CD14-positive monocyte (primary cell): ENCODE data around the gene GHRL. TPM values are rescaled to one million over a fixed set of nuclear protein-coding genes. Genes with fewer than 3 reads are reported as not detected.

Experiments used
- DNase-seq, 3 donors: peaks; one replicate each; pipeline ENCODE4 v3.0.0-alpha.2; 2011 to 2022
- H2AFZ ChIP-seq: 2 replicates; pipeline ENCODE4 v1.6.0; 2012; ENCODE audit warnings: mild to moderate bottlenecking, low read depth, low read length, inconsistent platforms; ENCODE audit not compliant: insufficient read depth, poor library complexity, severe bottlenecking
- H3K27ac ChIP-seq, 2 donors: 1 replicate in 1 of 2; 2 replicates in 1 of 2; pipeline ENCODE4 v1.5.1; 2012 to 2013; ENCODE audit warnings: low read length in 2 of 2, control low read depth in 1 of 2, inconsistent platforms in 1 of 2, low read depth in 1 of 2, mild to moderate bottlenecking in 1 of 2
- H3K27me3 ChIP-seq, 2 donors: one replicate each; pipeline versions ENCODE4 v1.6.0 to v1.6.1; 2011 to 2013; ENCODE audit warnings: low read length in 2 of 2; ENCODE audit not compliant: control insufficient read depth in 2 of 2, insufficient read depth in 2 of 2
- H3K36me3 ChIP-seq, 2 donors: replicated peaks in 1 of 2; 1 replicate in 1 of 2; 2 replicates in 1 of 2; pipeline versions ENCODE4 v1.5.1 to v1.6.1; 2012 to 2013; ENCODE audit warnings: low read length in 2 of 2, control low read depth in 1 of 2, inconsistent platforms in 1 of 2, mild to moderate bottlenecking in 1 of 2; ENCODE audit not compliant: insufficient read depth in 2 of 2, control insufficient read depth in 1 of 2
- H3K4me1 ChIP-seq, 2 donors: 1 replicate in 1 of 2; 2 replicates in 1 of 2; pipeline versions ENCODE4 v1.5.1 to v1.6.1; 2012 to 2013; ENCODE audit warnings: low read length in 2 of 2, control low read depth in 1 of 2, inconsistent platforms in 1 of 2, mild to moderate bottlenecking in 1 of 2, moderate library complexity in 1 of 2; ENCODE audit not compliant: insufficient read depth in 2 of 2, control insufficient read depth in 1 of 2
- H3K4me2 ChIP-seq: replicated peaks from 2 replicates; pipeline ENCODE3; 2012; ENCODE audit warnings: low read length, moderate library complexity, mild to moderate bottlenecking; ENCODE audit not compliant: poor library complexity, severe bottlenecking; ENCODE audit errors: extremely low read depth
- H3K4me3 ChIP-seq, 3 experiments: fragments of 200-600 bp in 1 of 3; sonication (generic) in 1 of 3; replicated peaks in 1 of 3; 1 replicate in 2 of 3; 2 replicates in 1 of 3; pipeline ENCODE4 v1.5.1; 2011 to 2013; ENCODE audit warnings: low read length in 3 of 3, mild to moderate bottlenecking in 3 of 3, control low read depth in 2 of 3, low read depth in 2 of 3, inconsistent platforms in 1 of 3, moderate library complexity in 1 of 3
- H3K79me2 ChIP-seq: 2 replicates; pipeline ENCODE4 v1.6.0; 2012; ENCODE audit warnings: mild to moderate bottlenecking, control low read depth, inconsistent platforms, low read length, moderate library complexity; ENCODE audit not compliant: insufficient read depth
- H3K9ac ChIP-seq: 2 replicates; pipeline ENCODE4 v1.6.0; 2017; ENCODE audit warnings: low read length, mild to moderate bottlenecking; ENCODE audit not compliant: insufficient read depth, poor library complexity, severe bottlenecking
- H3K9me3 ChIP-seq, 2 donors: replicated peaks in 1 of 2; 1 replicate in 1 of 2; 2 replicates in 1 of 2; pipeline versions ENCODE4 v1.5.1 to v1.6.1; 2012 to 2013; ENCODE audit warnings: low read length in 2 of 2, control low read depth in 1 of 2; ENCODE audit not compliant: control insufficient read depth in 1 of 2, insufficient read depth in 1 of 2
- H4K20me1 ChIP-seq: 2 replicates; pipeline ENCODE4 v1.6.0; 2012; ENCODE audit warnings: mild to moderate bottlenecking, low read length, control low read depth, moderate library complexity; ENCODE audit not compliant: insufficient read depth
- H3K27ac Mint-ChIP-seq, 7 donors: one replicate each; pipeline ENCODE4 v1.8.0; 2020; ENCODE audit warnings: mild to moderate bottlenecking in 7 of 7, mixed read lengths in 7 of 7, moderate library complexity in 6 of 7, inconsistent platforms in 2 of 7
- H3K27me3 Mint-ChIP-seq, 3 donors: one replicate each; pipeline ENCODE4 v1.8.0; 2021 to 2022; ENCODE audit warnings: low read depth in 3 of 3, mild to moderate bottlenecking in 3 of 3, mixed read lengths in 3 of 3, moderate library complexity in 3 of 3, inconsistent platforms in 1 of 3
- H3K36me3 Mint-ChIP-seq, 2 donors: one replicate each; pipeline ENCODE4 v1.8.0; 2020; ENCODE audit warnings: mixed read lengths in 2 of 2, inconsistent platforms in 1 of 2, mild to moderate bottlenecking in 1 of 2
- H3K4me1 Mint-ChIP-seq: one replicate; pipeline ENCODE4 v1.8.0; 2020; ENCODE audit warnings: mild to moderate bottlenecking, mixed read lengths
- H3K4me3 Mint-ChIP-seq, 2 donors: one replicate each; pipeline ENCODE4 v1.8.0; 2020; ENCODE audit warnings: mild to moderate bottlenecking in 2 of 2, mixed read lengths in 2 of 2, moderate library complexity in 1 of 2
- H3K9me3 Mint-ChIP-seq, 7 donors: one replicate each; pipeline ENCODE4 v1.8.0; 2020 to 2022; ENCODE audit warnings: mixed read lengths in 7 of 7, mild to moderate bottlenecking in 6 of 7, moderate library complexity in 6 of 7, inconsistent platforms in 2 of 7
- CTCF ChIP-seq: fragments of 200-600 bp; IDR thresholded peaks from one replicate; pipeline ENCODE4 v1.8.0; 2022; ENCODE audit warnings: antibody characterized with exemption, mild to moderate bottlenecking
- WGBS: methylation state at CpG from one replicate; pipeline ENCODE4 v1.1.5; 2013; ENCODE audit warnings: missing lambda C conversion rate; ENCODE audit not compliant: insufficient coverage; 5-methylcytosine and 5-hydroxymethylcytosine counted together
- intact Hi-C, 2 donors: fragments of 100-400 bp; cut with micrococcal nuclease; formaldehyde crosslinking; loops; one replicate each; pipeline versions ENCODE4 v1.15.0 to v1.15.1; 2023
- polyA plus RNA-seq, 3 donors: library from polyadenylated mRNA; depleted of rRNA in 1 of 3; unstranded in 2 of 3; stranded (reverse) in 1 of 3; fragments of 300-500 nt in 2 of 3; fragments of >200 nt in 1 of 3; fragmentation: Illumina TruSeq in 2 of 3; gene quantifications; 1 replicate in 2 of 3; 2 replicates in 1 of 3; pipeline ENCODE4 v1.2.3, GENCODE V29; 2012 to 2021

GHRL gene
- polyA plus RNA-seq, 3 donors: 2.3 to 9.9 (median 7.0) TPM

DNA sequence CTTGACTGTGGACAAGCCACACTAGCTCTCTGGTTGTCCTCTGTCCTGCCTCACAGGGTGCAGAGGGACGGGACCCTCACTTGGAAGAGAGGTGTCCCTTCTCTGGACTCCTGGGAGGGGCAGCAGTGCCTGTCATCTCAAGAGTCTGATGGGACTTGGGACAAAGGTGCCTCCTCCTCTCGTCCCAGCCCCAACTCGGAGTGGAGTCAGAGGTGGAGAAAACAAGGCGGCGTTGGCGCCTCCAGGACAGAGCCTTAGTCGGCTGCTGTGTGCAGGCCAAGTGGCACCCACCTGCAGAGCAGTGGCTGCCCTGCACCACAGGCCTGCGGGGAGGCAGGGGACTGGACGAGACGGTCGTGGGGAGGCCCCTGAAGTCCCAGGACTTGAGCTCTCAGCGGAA is 37.6 kb upstream of the GHRL start:
- WGBS: 85% methylated on average over 12 of the region's 12 CpGs
- H3K4me1 Mint-ChIP-seq: peaks cover 2% of the 10 kb centered on the region
- no peak for DNase-seq
- TF ChIP-seq CTCF: no peak
- H3K27me3 Mint-ChIP-seq: peaks cover 27 to 32% (median 32%) of the 10 kb centered on the region in 3 donors
- H2AFZ ChIP-seq: no peak overlapping the region
- no peak overlapping the region for H3K9ac ChIP-seq
- H3K4me3 ChIP-seq: no peak overlapping the region
- H3K27ac Mint-ChIP-seq: no peak overlapping the region
- no peaks in the 10 kb centered on the region for H3K36me3 ChIP-seq
- H3K27ac ChIP-seq: no peak overlapping the region
- no peaks in the 10 kb centered on the region for H3K9me3 ChIP-seq
- H3K27me3 ChIP-seq: peaks cover 4 to 8% of the 10 kb centered on the region in 2 donors
- H3K4me1 ChIP-seq: no peaks in the 10 kb centered on the region
- H3K9me3 Mint-ChIP-seq: peaks cover 0 to 3% (median 0%) of the 10 kb centered on the region in 7 donors
- no peaks in the 10 kb centered on the region for H3K79me2 ChIP-seq
- no peaks in the 10 kb centered on the region for H3K36me3 Mint-ChIP-seq
- H3K4me3 Mint-ChIP-seq: no peak overlapping the region
- H4K20me1 ChIP-seq: no peaks in the 10 kb centered on the region
- intact Hi-C loops: no loop called here
- no peak overlapping the region for H3K4me2 ChIP-seq

- H3K9ac ChIP-seq: no peak overlapping the region
- H2AFZ ChIP-seq: no peak overlapping the region
- WGBS: 90% methylated on average over 12 of the region's 14 CpGs
- no peak overlapping the region for H3K4me2 ChIP-seq
- TF ChIP-seq CTCF: no peak
- DNase-seq: no peak
- no peaks in the 10 kb centered on the region for H3K4me1 ChIP-seq
- H4K20me1 ChIP-seq: no peaks in the 10 kb centered on the region
- H3K27me3 ChIP-seq: peaks cover 4 to 8% of the 10 kb centered on the region in 2 donors
- H3K27ac ChIP-seq: no peak overlapping the region
- Mint-ChIP-seq H3K27me3 (peaks cover 25 to 35% (median 32%) of the 10 kb centered on the region in 3 donors), H3K4me3 (no peak overlapping the region), H3K4me1 (peaks cover 2% of the 10 kb centered on the region), H3K27ac (no peak overlapping the region), H3K9me3 (peaks cover 0 to 3% (median 0%) of the 10 kb centered on the region in 7 donors), H3K36me3 (no peaks in the 10 kb centered on the region)
- intact Hi-C loops: loop anchor here in 1 of 2 donors (10.0 kb wide), 1 partner anchor 395 kb away; the partner anchor contains the start of gene CRELD1
- H3K9me3 ChIP-seq: no peaks in the 10 kb centered on the region
- no peaks in the 10 kb centered on the region for H3K79me2 ChIP-seq
- no peaks in the 10 kb centered on the region for H3K36me3 ChIP-seq
- H3K4me3 ChIP-seq: no peak overlapping the region
Measured at GRCh38 chr3:10329495-10330015, 36.8 kb upstream of the GHRL start.
